Left ventricle myocardium inferior (tissue), 1 donor: ENCODE results near the gene PIAS1. TPM values are rescaled to one million over a fixed set of nuclear protein-coding genes. Genes with fewer than 3 reads are reported as not detected.
"Not testable (repeated sequence)": the region's sequence is repeated elsewhere in the genome, so short reads cannot be mapped to it uniquely, and the experiment has no call there.

ENCODE experiments used
- DNase-seq: peaks from one replicate; pipeline ENCODE4 v3.0.0-alpha.2; 2020
- H3K27ac ChIP-seq: fragments of 200-600 bp; replicated peaks from 2 replicates; pipeline ENCODE4 v1.8.0; 2021
- H3K27me3 ChIP-seq: fragments of 200-600 bp; 2 replicates; pipeline ENCODE4 v1.8.0; 2021; ENCODE audit warnings: low read depth
- H3K36me3 ChIP-seq: fragments of 200-600 bp; 2 replicates; pipeline ENCODE4 v1.8.0; 2021
- H3K4me1 ChIP-seq: fragments of 200-600 bp; 2 replicates; pipeline ENCODE4 v1.8.0; 2021
- H3K4me3 ChIP-seq: fragments of 200-600 bp; 2 replicates; pipeline ENCODE4 v1.8.0; 2021; ENCODE audit warnings: mild to moderate bottlenecking, moderate library complexity
- H3K9me3 ChIP-seq: fragments of 200-600 bp; replicated peaks from 2 replicates; pipeline ENCODE4 v1.8.0; 2021
- CTCF ChIP-seq: fragments of 200-600 bp; IDR thresholded peaks from 2 replicates; pipeline ENCODE4 v1.8.0; 2021; ENCODE audit warnings: antibody characterized with exemption, mild to moderate bottlenecking, borderline replicate concordance
- intact Hi-C: fragments of 100-400 bp; cut with micrococcal nuclease; formaldehyde crosslinking; loops from one replicate; pipeline ENCODE4 v1.11.0; 2022
- total RNA-seq: library from RNA; stranded (reverse); fragmentation: NEBNext Ultra II Directional; extraction: Animal tissue kit (Norgen Biotek cat#: 25700); gene quantifications from one replicate; pipeline ENCODE4 v1.2.1, GENCODE V29; 2021
- donor health status: DM: no; HTN: yes; CAD: no; lungs with severe emphysema.

The PIAS1 gene
- total RNA-seq, 1 donor from 2014 or later = 29.9 TPM

- intact Hi-C loops = no loop called here
Measured at GRCh38 chr15:68199340-68199739, 145.2 kb downstream of the PIAS1 start.

GRCh38 chr15:68200016-68200861 lies 146.1 kb downstream of the PIAS1 start:
- H3K27ac ChIP-seq = no peak overlapping the region
- TF ChIP-seq CTCF = no peak

More at GRCh38 chr15:68199340-68199739, 145.2 kb downstream of the PIAS1 start:
- H3K36me3 ChIP-seq = no peaks in the 10 kb centered on the region
- TF ChIP-seq CTCF = no peak
- peaks cover 40% of the 10 kb centered on the region for H3K4me1 ChIP-seq
- H3K27ac ChIP-seq = no peak overlapping the region
- H3K27me3 ChIP-seq = no peaks in the 10 kb centered on the region
- H3K4me3 ChIP-seq = no peak overlapping the region
- H3K9me3 ChIP-seq = no peaks in the 10 kb centered on the region
- no peak for DNase-seq

GRCh38 chr15:68201153-68201878 lies 147.2 kb downstream of the PIAS1 start:
- Histone ChIP-seq H3K9me3 (no peaks in the 10 kb centered on the region), H3K4me1 (peaks cover 48% of the 10 kb centered on the region), H3K4me3 (no peak overlapping the region), H3K36me3 (no peaks in the 10 kb centered on the region), H3K27ac (no peak overlapping the region), H3K27me3 (no peaks in the 10 kb centered on the region)
- TF ChIP-seq CTCF = no peak
- no peak for DNase-seq
- intact Hi-C loops = no loop called here

More at GRCh38 chr15:68200016-68200861, 146.1 kb downstream of the PIAS1 start:
- no peak overlapping the region for H3K4me3 ChIP-seq
- peaks cover 43% of the 10 kb centered on the region for H3K4me1 ChIP-seq
- H3K36me3 ChIP-seq = no peaks in the 10 kb centered on the region
- no peak for DNase-seq
- H3K27me3 ChIP-seq = no peaks in the 10 kb centered on the region
- H3K9me3 ChIP-seq = no peaks in the 10 kb centered on the region
- intact Hi-C loops = no loop called here

GRCh38 chr15:68201879-68202261 lies 147.8 kb downstream of the PIAS1 start:
- TF ChIP-seq CTCF = no peak
- H3K27ac ChIP-seq = no peak overlapping the region
- no peak for DNase-seq

GRCh38 chr15:68202994-68203393 lies 148.9 kb downstream of the PIAS1 start:
- H3K27me3 ChIP-seq, intact Hi-C loops, H3K9me3 ChIP-seq, H3K36me3 ChIP-seq, H3K4me3 ChIP-seq, DNase-seq, H3K27ac ChIP-seq: not testable (repeated sequence)
- peaks cover 49% of the 10 kb centered on the region for H3K4me1 ChIP-seq

More at GRCh38 chr15:68201879-68202261, 147.8 kb downstream of the PIAS1 start:
- Histone ChIP-seq H3K27me3 (no peaks in the 10 kb centered on the region), H3K4me3 (no peak overlapping the region), H3K9me3 (no peaks in the 10 kb centered on the region), H3K36me3 (no peaks in the 10 kb centered on the region), H3K4me1 (peaks cover 52% of the 10 kb centered on the region)
- intact Hi-C loops = no loop called here

GRCh38 chr15:68203486-68203885 lies 149.4 kb downstream of the PIAS1 start:
- Histone ChIP-seq H3K27me3 (no peaks in the 10 kb centered on the region), H3K9me3 (no peaks in the 10 kb centered on the region), H3K4me1 (peaks cover 44% of the 10 kb centered on the region), H3K27ac (no peak overlapping the region), H3K36me3 (no peaks in the 10 kb centered on the region), H3K4me3 (no peak overlapping the region)
- intact Hi-C loops = no loop called here
- no peak for TF ChIP-seq CTCF
- DNase-seq = no peak
